ENCODE data around the gene AUP1. TPM values are rescaled to one million over a fixed set of nuclear protein-coding genes. Genes with fewer than 3 reads are reported as not detected.

AUP1 gene
- total RNA-seq, 3 donors from 2014 or later: 108 to 130 (median 128) TPM

DNA sequence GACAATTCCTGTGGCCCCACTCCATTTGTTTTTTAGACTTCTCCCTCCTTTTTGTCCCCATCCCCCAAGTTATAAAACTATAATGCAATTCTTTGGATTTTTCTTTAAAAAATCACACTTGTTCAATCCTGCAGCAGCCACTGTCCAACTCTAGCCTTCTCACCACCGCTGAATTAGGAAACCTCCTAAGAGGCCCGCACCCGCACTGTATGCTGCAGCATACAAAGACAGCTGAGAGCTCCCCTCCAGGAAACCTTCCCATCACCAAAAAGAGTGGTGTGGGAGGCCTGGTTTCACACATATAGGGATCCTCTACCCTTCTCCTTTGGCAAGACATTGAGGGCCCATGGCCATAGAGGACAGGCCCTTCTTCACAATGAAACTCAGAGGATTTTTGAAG is 24.9 kb downstream of the AUP1 start:
- no peaks in the 10 kb centered on the region for H3K36me3 ChIP-seq
- peaks cover 0 to 4% of the 10 kb centered on the region in 2 donors for H3K27me3 ChIP-seq
- H3K9me3 ChIP-seq: no peaks in the 10 kb centered on the region
- TF ChIP-seq POLR2A (IDR thresholded peaks at IDR 0.05): no peak
- TF ChIP-seq POLR2AphosphoS5 (IDR thresholded peaks at IDR 0.05): no peak
- H3K4me1 ChIP-seq: peaks cover 0 to 19% of the 10 kb centered on the region in 2 donors
- peak overlapping the region in 2 of 3 donors; percentile 68 to 72 for H3K4me3 ChIP-seq
- no peak for DNase-seq (ENCODE audit: low spot score in 2 of 2)
- intact Hi-C loops (cut with DNase I; ENCODE audit: low total_unique reads): no loop called here
- H3K27ac ChIP-seq: peak overlapping the region in 1 of 2 donors; percentile 89

DNA sequence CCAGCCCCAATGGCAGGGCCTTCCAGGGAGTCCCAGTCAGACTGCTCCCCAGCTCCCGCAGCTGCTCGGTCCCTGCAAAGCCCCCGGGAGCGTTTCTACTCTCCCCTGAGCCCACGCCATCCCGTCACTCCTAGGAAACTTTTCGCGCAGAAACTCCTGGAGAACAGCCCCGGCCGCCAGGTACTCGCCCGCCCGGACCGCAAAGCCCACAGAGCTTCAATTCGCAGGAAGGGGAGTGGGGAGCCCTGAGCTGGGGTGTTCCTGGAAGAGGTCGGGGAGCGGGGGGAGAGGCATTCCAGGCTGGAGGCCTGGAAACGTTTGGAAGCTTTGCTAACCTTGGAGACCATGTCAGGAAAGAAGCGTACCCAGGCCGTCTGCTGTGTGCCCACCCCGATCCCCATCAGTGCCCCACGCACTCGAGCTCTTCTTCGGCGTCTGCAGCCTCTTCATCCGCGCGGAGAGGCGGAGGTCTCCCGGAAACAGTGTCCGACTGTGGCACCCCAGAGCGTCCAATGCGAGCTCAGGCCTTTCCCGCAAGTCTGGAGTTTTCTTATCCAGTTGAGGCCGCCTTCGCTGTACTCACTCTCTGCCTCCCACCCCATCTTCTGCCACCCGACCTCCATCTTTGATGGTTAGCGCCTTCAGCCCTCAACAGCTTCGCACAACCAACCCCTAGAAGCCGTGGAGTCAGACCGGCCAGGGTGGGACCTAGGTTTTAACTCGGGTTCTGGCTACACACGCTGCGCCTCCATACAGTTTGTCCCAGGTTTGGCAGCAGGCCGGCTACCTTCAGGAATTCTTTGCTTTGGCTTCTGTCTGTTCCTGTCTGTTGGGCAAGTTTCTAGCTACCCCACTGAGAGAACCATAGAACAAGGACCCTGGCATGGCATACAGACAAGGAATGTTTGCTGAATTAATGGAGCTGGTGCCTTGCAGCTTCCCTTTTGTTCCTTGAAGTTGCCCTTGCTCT is 25.7 kb downstream of the AUP1 start:
- Histone ChIP-seq H3K36me3 (no peaks in the 10 kb centered on the region), H3K4me3 (peak overlapping the region; percentile 56 to 72 (median 68)), H3K4me1 (peaks cover 3 to 19% of the 10 kb centered on the region in 2 donors), H3K27me3 (peaks cover 0 to 7% of the 10 kb centered on the region in 2 donors), H3K9me3 (no peaks in the 10 kb centered on the region), H3K27ac (peak overlapping the region; percentile 76 to 89)
- TF ChIP-seq POLR2AphosphoS5 (IDR thresholded peaks at IDR 0.05): no peak
- TF ChIP-seq POLR2A (IDR thresholded peaks at IDR 0.05): no peak
- no peak for TF ChIP-seq CTCF (IDR thresholded peaks at IDR 0.05)
- intact Hi-C loops (cut with DNase I; ENCODE audit: low total_unique reads): no loop called here
- DNase-seq (ENCODE audit: low spot score in 2 of 2): no peak

DNA sequence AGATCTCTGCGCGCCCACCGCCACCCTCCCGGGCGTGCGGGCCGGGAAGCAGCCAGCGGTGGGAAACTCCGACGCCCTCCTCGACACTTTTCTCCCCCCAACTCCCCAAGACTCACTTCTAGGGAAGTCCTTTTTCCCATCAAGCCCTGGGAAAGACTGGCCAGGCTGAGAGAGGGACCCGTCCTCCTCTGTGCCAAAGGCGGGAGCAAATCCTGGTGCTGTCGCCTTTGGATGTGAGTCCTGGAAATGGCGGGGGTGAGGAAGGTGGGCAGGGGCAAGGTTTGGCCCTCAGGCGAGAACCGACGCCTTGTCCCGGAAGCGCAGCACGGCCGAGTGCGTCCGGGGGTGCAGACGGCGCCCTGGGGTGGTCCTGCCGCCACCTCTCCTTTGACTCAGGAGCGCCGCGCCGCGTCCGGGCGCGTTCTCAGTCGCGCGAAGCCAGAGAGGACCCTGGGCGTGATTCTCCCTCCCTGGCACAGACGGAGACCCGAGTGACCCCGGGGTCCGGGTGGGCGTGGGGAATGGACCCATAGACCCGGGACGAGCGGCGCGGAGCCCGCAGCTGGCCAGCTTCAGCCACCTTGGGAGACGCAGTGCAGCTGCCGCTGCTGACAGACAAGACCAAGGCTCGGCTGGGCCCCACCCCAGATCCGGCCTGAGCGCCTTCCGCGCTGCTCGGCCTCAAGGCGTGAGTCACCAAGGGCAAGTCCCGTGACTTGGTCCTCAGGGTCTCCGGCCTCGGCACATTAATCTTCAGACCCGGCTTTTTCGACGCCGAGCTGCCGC is 26.6 kb downstream of the AUP1 start:
- H3K36me3 ChIP-seq: no peaks in the 10 kb centered on the region
- H3K4me3 ChIP-seq: peak overlapping the region; percentile 56 to 72 (median 68)
- DNase-seq (ENCODE audit: low spot score in 2 of 2): peak in 1 of 2 donors; percentile 55
- H3K9me3 ChIP-seq: no peaks in the 10 kb centered on the region
- H3K4me1 ChIP-seq: peaks cover 3 to 19% of the 10 kb centered on the region in 2 donors
- H3K27ac ChIP-seq: peak overlapping the region; percentile 76 to 89
- intact Hi-C loops (cut with DNase I; ENCODE audit: low total_unique reads): no loop called here
- H3K27me3 ChIP-seq: peaks cover 4 to 7% of the 10 kb centered on the region in 2 donors
- TF ChIP-seq POLR2A (IDR thresholded peaks at IDR 0.05): no peak
- peak in 2 of 3 donors; percentile 41 to 56 for TF ChIP-seq POLR2AphosphoS5 (IDR thresholded peaks at IDR 0.05)
- no peak for TF ChIP-seq CTCF (IDR thresholded peaks at IDR 0.05)

DNA sequence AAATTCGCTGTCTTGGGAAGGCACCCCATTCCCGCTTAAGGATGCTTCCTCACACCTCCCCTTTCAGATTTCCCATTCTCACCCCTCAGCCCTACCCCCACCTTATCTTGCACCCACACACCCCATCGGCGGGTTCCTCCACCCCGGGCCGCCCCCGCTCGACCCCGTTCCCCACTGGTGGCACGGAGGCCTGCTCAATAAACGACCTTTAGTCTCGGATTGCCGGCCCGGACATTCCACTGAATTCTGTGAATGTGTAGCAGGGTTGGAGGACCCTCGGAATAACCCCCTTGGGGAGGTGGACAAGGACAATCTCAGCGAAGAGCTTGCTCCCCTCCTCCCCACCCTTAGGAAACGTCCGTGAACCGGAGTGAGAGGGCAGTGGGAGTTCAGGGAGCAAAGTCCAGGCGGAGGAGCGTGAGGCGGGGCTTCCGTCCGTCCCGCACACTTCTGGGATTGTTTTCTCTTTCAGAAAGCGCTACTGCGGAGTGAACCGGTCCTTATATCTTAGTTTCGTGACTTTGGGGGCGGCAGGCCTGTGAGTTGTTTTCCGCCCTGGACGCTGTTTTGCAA is 27.3 kb downstream of the AUP1 start:
- peaks cover 6 to 7% of the 10 kb centered on the region in 2 donors for H3K27me3 ChIP-seq

More for the DNA sequence above, 27.3 kb downstream of the AUP1 start:
- Histone ChIP-seq H3K4me3 (peak overlapping the region; percentile 56 to 72 (median 68)), H3K27ac (peak overlapping the region; percentile 76 to 89), H3K4me1 (peaks cover 3 to 19% of the 10 kb centered on the region in 2 donors), H3K9me3 (no peaks in the 10 kb centered on the region), H3K36me3 (no peaks in the 10 kb centered on the region)
- DNase-seq (ENCODE audit: low spot score in 2 of 2): no peak
- intact Hi-C loops (cut with DNase I; ENCODE audit: low total_unique reads): no loop called here
- no peak for TF ChIP-seq POLR2AphosphoS5 (IDR thresholded peaks at IDR 0.05)
- TF ChIP-seq POLR2A (IDR thresholded peaks at IDR 0.05): no peak
- no peak for TF ChIP-seq CTCF (IDR thresholded peaks at IDR 0.05)

All from breast epithelium (tissue), 4 donors.